Esophagus squamous epithelium (tissue), 4 donors: ENCODE data around the gene DLGAP1.

Source experiments
- CTCF ChIP-seq, 6 experiments: fragments of 450-650 bp in 4 of 6; fragments of 200-600 bp in 2 of 6; sonication (generic) in 2 of 6; IDR thresholded peaks; one replicate each; pipeline ENCODE4 v1.5.1; 2016 to 2019; ENCODE audit warnings: antibody characterized with exemption in 6 of 6, mild to moderate bottlenecking in 4 of 6, moderate library complexity in 4 of 6
- POLR2A ChIP-seq, 4 donors: fragments of 450-650 bp; IDR thresholded peaks; one replicate each; pipeline ENCODE4 v1.6.1; 2017; ENCODE audit warnings: antibody characterized with exemption in 4 of 4, mild to moderate bottlenecking in 4 of 4, moderate library complexity in 3 of 4

DNA sequence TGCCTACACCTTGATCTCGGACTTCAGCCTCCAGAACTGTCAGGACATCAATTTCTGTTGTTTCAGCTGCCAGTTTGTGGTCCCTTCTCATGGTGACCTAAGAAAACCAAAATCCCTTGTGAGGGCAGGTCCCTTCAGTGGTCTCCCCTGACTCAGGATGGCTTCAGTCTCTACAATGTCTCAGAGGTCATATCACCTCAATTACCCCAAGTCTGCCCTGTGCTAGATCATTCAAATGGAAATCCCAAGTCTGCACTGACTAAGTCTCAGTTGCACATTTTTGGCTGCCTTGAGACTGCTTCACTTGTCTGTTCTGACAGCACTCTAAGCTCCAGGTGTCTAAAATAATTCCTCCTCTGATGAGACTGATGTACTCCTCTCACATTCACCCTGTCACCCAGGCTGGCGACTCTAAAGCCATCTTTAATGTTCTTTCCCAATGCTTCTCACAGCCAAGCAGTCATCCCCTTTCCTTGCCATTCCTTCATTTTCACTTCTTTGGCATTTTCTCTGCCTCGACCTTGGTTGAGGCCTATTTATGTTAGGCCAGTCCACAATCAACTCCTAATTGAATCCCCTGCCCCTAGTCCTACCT is 470.8 kb downstream of the DLGAP1 start:
- TF ChIP-seq POLR2A (IDR thresholded peaks at IDR 0.05) (no peak), CTCF (IDR thresholded peaks at IDR 0.05) (no peak)
